ENCODE results near the gene THRB.

THRB gene

DNA sequence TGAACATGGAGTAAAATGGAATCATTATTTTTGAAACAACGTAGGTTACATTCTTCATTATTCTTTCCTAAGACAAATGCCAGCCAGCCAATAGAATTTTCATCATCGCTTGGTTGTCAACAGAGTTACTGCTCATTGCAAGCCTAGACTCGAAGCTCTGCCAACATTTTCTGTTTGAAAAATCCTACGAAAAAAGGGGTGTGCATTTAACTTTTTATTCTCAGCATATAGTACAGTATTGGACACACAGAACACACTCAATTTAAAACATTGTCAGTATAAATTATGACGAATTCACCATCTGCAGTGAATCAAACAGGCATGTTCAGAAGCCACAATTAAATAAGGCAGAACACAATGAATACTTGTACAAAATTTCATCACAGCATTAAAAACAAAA, 317.4 kb downstream of the THRB start:
- no peak for ATAC-seq (replicated peaks)
- DNase-seq: no peak
- Mint-ChIP-seq H3K27me3 (no peaks in the 10 kb centered on the region), H3K36me3 (ENCODE audit: insufficient read depth) (no peaks in the 10 kb centered on the region), H3K4me1 (ENCODE audit: low read depth in 2 of 2) (no peaks in the 10 kb centered on the region), H3K27ac (no peak overlapping the region), H3K4me3 (no peak overlapping the region), H3K9me3 (no peaks in the 10 kb centered on the region)

DNA sequence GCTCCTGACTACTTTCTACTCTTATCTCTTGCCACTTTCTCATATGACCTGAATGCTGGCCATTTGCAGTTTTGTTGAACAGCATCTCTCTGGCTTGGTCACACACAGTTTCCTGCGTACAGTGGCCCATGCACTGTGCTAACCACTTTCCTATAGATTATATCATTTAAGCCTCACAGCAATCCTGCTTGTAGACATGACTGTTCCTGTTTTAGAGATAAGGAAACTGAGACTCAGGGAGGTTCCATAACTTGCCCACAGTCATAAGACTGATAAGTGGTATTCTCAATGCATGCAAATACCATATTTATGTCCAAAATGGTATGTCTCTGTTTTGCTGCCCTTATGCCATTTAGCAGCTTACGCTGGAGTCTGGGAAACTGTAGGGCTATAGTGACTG, 320.0 kb downstream of the THRB start:
- Mint-ChIP-seq H3K27ac (no peak overlapping the region), H3K36me3 (ENCODE audit: insufficient read depth) (no peaks in the 10 kb centered on the region), H3K9me3 (no peaks in the 10 kb centered on the region), H3K4me3 (no peak overlapping the region), H3K27me3 (no peaks in the 10 kb centered on the region), H3K4me1 (ENCODE audit: low read depth in 2 of 2) (no peaks in the 10 kb centered on the region)
- ATAC-seq (replicated peaks) (no peak), DNase-seq (no peak)

DNA sequence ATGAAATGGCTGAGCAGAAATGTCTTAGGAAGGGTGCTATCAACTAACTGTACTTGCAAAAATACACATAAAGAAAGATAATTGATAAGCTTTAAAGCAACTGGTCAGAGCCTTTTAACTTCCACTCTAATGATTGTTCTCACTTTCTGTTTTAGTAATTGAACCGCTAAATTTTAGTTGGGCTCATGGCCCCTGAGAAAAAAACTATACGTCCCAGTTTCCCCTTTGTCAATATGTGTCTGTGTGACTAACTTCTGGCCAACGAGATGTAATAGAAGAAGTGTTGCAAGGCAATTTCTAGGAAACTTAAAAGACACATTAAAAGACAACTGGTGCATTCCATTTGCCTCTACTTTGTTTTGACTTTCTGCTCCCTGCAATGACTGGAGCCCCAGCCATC, 325.7 kb downstream of the THRB start:
- Mint-ChIP-seq H3K4me3 (no peak overlapping the region), H3K4me1 (ENCODE audit: low read depth in 2 of 2) (no peaks in the 10 kb centered on the region), H3K27ac (no peak overlapping the region), H3K36me3 (ENCODE audit: insufficient read depth) (no peaks in the 10 kb centered on the region), H3K27me3 (peaks cover 0 to 7% of the 10 kb centered on the region in 2 donors), H3K9me3 (no peaks in the 10 kb centered on the region)
- ATAC-seq (replicated peaks): no peak
- no peak for DNase-seq

DNA sequence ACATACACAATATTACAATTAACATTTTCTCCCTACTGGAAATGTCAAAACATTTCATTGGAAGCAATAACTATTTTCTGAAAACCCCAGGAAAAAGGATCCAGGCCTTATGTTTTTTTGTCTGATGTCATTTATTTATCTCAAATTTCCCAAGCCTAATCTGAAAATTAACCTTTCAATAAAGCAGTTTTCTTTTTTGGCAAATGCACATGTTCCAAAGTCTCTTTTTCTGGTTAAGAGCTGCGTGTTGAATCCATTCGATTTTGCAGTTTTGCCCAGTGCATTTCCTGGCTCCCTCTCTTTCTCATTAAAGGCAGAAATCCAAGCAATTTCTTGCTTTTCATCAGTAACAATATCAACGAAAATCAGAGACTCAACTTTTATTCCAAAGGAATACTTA, 327.2 kb downstream of the THRB start:
- Mint-ChIP-seq H3K4me1 (ENCODE audit: low read depth in 2 of 2) (no peaks in the 10 kb centered on the region), H3K27me3 (peaks cover 0 to 7% of the 10 kb centered on the region in 2 donors), H3K9me3 (no peaks in the 10 kb centered on the region), H3K27ac (no peak overlapping the region), H3K4me3 (no peak overlapping the region), H3K36me3 (ENCODE audit: insufficient read depth) (no peaks in the 10 kb centered on the region)
- ATAC-seq (replicated peaks) (no peak), DNase-seq (no peak)

DNA sequence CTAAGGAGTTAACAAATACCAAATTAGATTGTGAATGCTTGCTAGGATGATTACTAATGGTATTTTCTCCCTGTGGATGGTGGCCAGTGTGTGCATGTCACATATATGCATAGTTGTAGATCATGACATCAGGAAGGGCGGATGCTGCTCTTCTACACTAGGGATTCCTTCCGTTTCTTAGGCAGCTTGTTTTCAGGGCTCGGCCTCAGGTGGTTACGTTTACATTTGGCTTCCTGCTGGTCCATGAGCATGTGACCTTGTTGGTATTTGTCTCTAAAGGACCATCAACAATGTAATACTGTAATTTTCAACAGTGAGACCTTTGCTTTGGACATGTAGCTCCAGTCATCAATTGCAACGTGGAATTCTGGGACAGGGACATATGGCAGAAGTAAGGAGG, 328.1 kb downstream of the THRB start:
- no peaks in the 10 kb centered on the region for H3K4me1 Mint-ChIP-seq (ENCODE audit: low read depth in 2 of 2)
- no peak for DNase-seq
- H3K36me3 Mint-ChIP-seq (ENCODE audit: insufficient read depth): no peaks in the 10 kb centered on the region
- no peak overlapping the region for H3K4me3 Mint-ChIP-seq
- ATAC-seq (replicated peaks): no peak
- no peaks in the 10 kb centered on the region for H3K9me3 Mint-ChIP-seq
- peaks cover 0 to 7% of the 10 kb centered on the region in 2 donors for H3K27me3 Mint-ChIP-seq
- no peak overlapping the region for H3K27ac Mint-ChIP-seq

DNA sequence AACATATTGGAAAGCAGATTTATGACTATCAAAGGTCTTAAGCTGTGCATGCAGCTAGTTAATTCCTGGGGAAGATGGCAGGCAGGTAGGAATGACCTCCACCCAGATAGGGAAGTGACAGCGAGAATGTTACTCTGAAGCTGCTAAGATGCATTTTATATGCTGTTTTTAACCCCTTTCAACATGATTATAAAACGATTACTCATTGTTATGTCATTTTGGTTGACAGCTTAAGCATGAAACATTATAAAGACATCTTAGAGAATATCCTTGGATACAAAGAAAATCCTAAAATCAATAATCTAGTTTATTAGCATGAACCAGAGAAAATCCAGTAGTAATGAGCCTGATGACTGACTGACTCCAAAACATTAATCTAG, 329.1 kb downstream of the THRB start:
- Mint-ChIP-seq H3K4me3 (no peak overlapping the region), H3K36me3 (ENCODE audit: insufficient read depth) (no peaks in the 10 kb centered on the region), H3K4me1 (ENCODE audit: low read depth in 2 of 2) (no peaks in the 10 kb centered on the region), H3K9me3 (no peaks in the 10 kb centered on the region), H3K27ac (no peak overlapping the region), H3K27me3 (peaks cover under 1 to 7% of the 10 kb centered on the region in 2 donors)
- no peak for ATAC-seq (replicated peaks)
- no peak for DNase-seq

DNA sequence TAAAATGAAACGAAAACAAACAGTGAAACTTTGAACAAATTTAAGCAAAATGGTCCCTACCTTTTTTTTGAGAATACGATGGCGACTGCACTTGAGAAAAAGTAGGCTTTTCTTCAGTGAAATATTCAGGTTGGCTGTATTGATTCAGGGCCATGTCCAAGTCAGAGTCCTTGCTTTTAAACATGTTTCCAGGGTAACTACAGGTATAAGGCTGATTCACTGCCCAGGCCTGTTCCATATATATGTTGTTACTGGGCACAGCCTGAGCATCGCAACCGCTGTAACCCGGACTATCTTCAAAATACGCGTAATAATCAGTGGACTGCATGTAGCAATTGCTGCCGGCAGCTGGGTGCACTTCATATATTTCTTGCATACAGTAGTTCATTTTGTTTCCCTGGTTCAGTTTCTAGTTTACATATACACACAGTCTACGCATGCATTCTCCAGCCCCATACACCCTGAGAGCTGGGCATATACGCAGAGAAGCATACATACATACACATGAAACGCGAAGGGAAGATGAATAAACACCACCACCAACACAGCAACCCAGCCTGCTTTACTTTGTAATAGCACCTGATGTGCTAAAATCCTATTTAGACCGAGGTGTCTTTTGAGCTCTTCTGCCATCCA, 329.6 kb downstream of the THRB start:
- Mint-ChIP-seq H3K36me3 (ENCODE audit: insufficient read depth) (no peaks in the 10 kb centered on the region), H3K27me3 (peaks cover 6 to 11% of the 10 kb centered on the region in 2 donors), H3K27ac (no peak overlapping the region), H3K4me1 (ENCODE audit: low read depth in 2 of 2) (peaks cover 0 to under 1% of the 10 kb centered on the region in 2 donors), H3K9me3 (peaks cover 0 to 3% of the 10 kb centered on the region in 2 donors), H3K4me3 (no peak overlapping the region)
- no peak for DNase-seq
- no peak for ATAC-seq (replicated peaks)

DNA sequence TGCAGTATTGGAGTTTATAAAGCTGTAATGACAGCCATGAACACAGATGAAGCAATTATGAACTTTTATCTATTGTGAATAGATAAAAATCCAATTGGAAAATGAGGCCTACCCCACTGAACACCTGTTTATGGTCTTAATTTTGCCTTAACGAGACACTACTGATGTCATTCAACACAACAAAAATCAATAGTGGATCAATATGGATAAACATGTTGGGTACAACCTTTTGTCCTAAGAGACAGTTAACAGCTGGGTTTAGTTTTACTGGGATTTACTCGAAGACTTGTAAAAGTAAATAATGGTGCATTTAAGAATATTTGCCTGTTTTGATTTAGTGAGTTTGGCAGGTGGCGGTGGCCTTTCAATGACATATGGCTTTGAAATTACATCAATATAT, 331.7 kb downstream of the THRB start:
- no peak for DNase-seq
- Mint-ChIP-seq H3K27ac (no peak overlapping the region), H3K9me3 (peaks cover 0 to 8% of the 10 kb centered on the region in 2 donors), H3K36me3 (ENCODE audit: insufficient read depth) (no peaks in the 10 kb centered on the region), H3K4me3 (no peak overlapping the region), H3K4me1 (ENCODE audit: low read depth in 2 of 2) (peaks cover 0 to 3% of the 10 kb centered on the region in 2 donors), H3K27me3 (peaks cover 15 to 20% of the 10 kb centered on the region in 2 donors)
- ATAC-seq (replicated peaks): no peak

DNA sequence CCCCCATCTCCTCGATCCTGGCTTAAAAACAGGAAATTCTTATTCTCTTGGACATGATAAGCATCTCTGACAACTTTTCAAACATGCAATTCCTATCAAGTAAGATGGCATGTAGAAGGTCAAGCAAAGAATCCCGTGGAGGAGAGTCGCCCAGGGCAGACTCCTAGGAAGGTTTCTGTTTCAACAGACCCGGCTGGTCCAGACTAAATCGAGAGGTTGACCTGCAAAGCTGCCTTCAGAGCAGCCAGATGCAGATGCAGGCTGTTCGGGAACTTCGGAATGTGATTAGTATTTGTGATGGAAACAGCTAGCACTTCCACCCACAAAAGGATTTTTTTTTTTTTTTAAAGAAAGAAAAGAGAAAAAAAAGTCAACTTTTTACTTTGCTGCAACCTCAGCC, 332.8 kb downstream of the THRB start:
- DNase-seq (no peak), ATAC-seq (replicated peaks) (no peak)
- peaks cover 0 to 8% of the 10 kb centered on the region in 2 donors for H3K9me3 Mint-ChIP-seq
- no peak overlapping the region for H3K4me3 Mint-ChIP-seq
- H3K36me3 Mint-ChIP-seq (ENCODE audit: insufficient read depth): no peaks in the 10 kb centered on the region
- H3K4me1 Mint-ChIP-seq (ENCODE audit: low read depth in 2 of 2): peaks cover 0 to 3% of the 10 kb centered on the region in 2 donors
- H3K27me3 Mint-ChIP-seq: peaks cover 13 to 20% of the 10 kb centered on the region in 2 donors
- H3K27ac Mint-ChIP-seq: no peak overlapping the region

DNA sequence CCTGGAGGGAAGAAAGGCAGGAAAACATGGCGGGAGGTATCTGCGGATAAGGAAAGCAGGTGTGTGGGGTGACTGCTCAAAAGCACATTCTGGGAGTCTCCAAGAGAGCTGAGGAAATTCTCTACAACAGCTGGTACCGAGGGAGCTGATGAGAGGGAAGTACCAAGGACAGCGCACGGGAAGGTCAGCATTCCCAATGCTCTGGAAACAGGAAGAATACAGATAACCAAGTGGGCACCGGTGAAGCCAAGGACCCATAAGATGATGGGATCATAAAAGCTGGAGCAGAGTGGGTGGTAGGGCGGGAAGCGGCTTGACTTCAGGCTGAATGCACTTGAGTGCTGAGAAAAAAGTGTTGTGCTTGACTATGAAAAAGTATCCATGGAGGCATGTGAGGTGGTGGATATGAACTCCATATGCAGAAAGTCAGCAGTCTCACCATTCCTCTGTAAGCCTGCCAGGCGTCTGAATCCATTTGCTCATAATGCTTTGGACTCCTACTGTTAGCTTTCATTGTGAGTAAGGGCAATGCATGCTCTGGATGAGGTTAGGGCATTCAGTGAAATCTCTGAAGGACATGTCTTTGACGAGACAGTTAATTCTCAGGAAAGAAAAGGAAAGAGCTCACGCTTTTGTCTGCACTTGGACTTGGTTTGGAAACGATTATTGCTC, 334.1 kb downstream of the THRB start:
- Mint-ChIP-seq H3K4me1 (ENCODE audit: low read depth in 2 of 2) (peaks cover 0 to 3% of the 10 kb centered on the region in 2 donors), H3K27me3 (peaks cover 8 to 20% of the 10 kb centered on the region in 2 donors), H3K9me3 (peaks cover 0 to 8% of the 10 kb centered on the region in 2 donors), H3K27ac (no peak overlapping the region), H3K4me3 (no peak overlapping the region), H3K36me3 (ENCODE audit: insufficient read depth) (no peaks in the 10 kb centered on the region)
- DNase-seq: no peak
- ATAC-seq (replicated peaks): no peak

DNA sequence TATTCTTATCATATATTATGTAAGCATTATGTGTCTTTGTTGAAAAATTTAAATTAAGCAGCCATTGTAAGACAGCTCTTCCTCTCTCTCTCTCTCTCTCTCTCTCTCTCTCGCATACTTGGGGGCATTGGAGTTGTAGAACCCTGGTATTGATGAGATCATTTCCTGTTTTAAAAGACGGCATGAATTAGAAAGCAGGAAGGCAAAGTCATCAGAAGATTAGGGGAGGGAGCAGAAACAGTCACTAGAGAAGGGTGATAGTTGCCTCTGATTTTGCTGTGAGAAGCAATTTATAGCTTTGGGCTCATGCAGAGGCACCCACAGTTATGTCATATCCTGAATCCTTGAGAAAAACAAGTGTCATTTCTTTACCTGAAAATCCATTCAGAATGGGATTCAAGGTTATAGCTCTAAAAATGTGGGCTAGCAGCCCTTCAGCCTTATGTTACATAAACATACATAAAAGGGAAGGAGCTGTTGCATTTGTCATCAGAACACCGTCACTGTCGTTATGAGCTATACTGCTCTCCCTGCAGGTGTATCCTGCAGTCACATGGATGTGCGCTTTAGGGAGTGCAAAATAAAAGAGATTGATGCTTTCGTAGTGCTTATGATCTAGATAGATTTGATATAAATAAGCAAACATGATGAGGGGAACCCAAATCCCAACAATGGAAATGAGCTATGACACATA, 335.7 kb downstream of the THRB start:
- Mint-ChIP-seq H3K27me3 (peaks cover 8 to 20% of the 10 kb centered on the region in 2 donors), H3K36me3 (ENCODE audit: insufficient read depth) (no peaks in the 10 kb centered on the region), H3K27ac (no peak overlapping the region), H3K4me3 (no peak overlapping the region), H3K4me1 (ENCODE audit: low read depth in 2 of 2) (peaks cover 0 to 3% of the 10 kb centered on the region in 2 donors), H3K9me3 (peaks cover 0 to 8% of the 10 kb centered on the region in 2 donors)
- ATAC-seq (replicated peaks): no peak
- DNase-seq: no peak

DNA sequence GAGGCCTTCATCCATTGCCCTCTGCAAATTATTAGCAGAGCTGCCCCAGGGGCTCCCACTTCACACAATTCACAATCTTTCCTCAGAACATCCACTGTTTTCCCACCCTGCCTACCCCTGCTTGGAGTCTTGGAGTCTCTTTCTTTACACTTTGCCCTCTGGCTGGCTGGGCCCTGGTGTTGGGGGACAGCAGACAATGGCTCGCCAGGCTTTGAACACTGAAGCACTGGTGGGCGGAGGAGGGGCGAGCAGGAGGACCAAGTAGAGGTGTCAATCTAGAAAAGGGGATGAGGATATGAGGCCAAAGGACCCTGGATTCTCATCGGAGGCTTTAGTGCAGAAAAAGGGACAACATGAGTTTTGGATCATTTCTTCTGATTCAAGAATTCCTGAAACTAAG, 337.5 kb downstream of the THRB start:
- no peak overlapping the region for H3K4me3 Mint-ChIP-seq
- H3K27ac Mint-ChIP-seq: no peak overlapping the region
- peaks cover 0 to 3% of the 10 kb centered on the region in 2 donors for H3K4me1 Mint-ChIP-seq (ENCODE audit: low read depth in 2 of 2)
- H3K36me3 Mint-ChIP-seq (ENCODE audit: insufficient read depth): no peaks in the 10 kb centered on the region
- ATAC-seq (replicated peaks): no peak
- no peak for DNase-seq
- peaks cover 0 to 8% of the 10 kb centered on the region in 2 donors for H3K9me3 Mint-ChIP-seq
- H3K27me3 Mint-ChIP-seq: peaks cover 8 to 29% of the 10 kb centered on the region in 2 donors

DNA sequence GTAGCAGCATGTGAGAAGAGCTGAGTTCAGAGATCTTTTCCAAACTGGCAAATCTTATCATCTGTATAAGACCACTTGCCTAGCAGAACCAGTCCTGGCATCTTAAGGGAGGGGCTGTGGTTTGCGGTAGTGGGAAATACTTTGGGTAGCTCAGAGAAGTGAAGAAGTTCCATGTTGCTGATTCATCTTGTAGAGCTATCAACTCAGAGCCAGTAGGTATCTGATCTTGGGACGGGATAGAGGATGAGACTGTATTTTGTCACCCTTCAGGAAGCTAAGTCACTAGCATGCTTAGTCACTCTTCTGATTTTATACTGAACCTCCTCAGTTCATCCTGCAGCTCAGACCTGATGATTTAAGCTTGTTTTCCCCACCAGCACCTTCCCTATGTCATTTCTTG, 338.2 kb downstream of the THRB start:
- no peak for ATAC-seq (replicated peaks)
- peaks cover 0 to 3% of the 10 kb centered on the region in 2 donors for H3K4me1 Mint-ChIP-seq (ENCODE audit: low read depth in 2 of 2)
- H3K36me3 Mint-ChIP-seq (ENCODE audit: insufficient read depth): no peaks in the 10 kb centered on the region
- DNase-seq: no peak
- peaks cover 8 to 29% of the 10 kb centered on the region in 2 donors for H3K27me3 Mint-ChIP-seq
- peaks cover 0 to 8% of the 10 kb centered on the region in 2 donors for H3K9me3 Mint-ChIP-seq
- no peak overlapping the region for H3K4me3 Mint-ChIP-seq
- no peak overlapping the region for H3K27ac Mint-ChIP-seq

DNA sequence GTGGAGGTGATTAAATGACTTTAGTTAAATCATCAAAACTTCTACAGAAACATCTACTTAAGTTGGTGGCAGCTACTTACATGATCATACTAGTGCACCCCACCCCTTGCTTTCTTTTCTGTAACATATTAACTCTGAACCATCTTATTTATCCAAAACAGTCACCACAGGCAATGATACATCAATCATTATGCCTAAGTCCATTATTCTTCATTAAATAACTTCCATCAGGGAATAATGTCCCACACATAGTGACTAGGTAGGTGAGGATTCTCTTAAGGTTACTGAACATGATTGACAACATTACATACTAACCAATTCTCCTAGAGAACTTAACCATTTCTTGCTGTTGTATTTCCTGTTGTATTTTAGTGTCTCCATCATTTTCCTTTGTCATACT, 339.4 kb downstream of the THRB start:
- Mint-ChIP-seq H3K4me1 (ENCODE audit: low read depth in 2 of 2) (peaks cover 0 to 3% of the 10 kb centered on the region in 2 donors), H3K27me3 (peaks cover 6 to 25% of the 10 kb centered on the region in 2 donors), H3K9me3 (peaks cover 0 to 7% of the 10 kb centered on the region in 2 donors), H3K4me3 (no peak overlapping the region), H3K36me3 (ENCODE audit: insufficient read depth) (no peaks in the 10 kb centered on the region), H3K27ac (no peak overlapping the region)
- no peak for DNase-seq
- ATAC-seq (replicated peaks): no peak
